Esophagus muscularis mucosa (tissue), 4 donors: ENCODE data around the gene STK4. TPM values are rescaled to one million over a fixed set of nuclear protein-coding genes. Genes with fewer than 3 reads are reported as not detected.

ENCODE experiments used
- DNase-seq: peaks from one replicate; pipeline ENCODE4 v3.0.0-alpha.2; 2017; ENCODE audit errors: extremely low spot score
- H3K27ac ChIP-seq, 4 donors: fragments of 200-600 bp; sonication (generic); replicated peaks in 1 of 4; 1 replicate in 3 of 4; 2 replicates in 1 of 4; pipeline ENCODE4 v1.5.1; 2016 to 2019; ENCODE audit warnings: mild to moderate bottlenecking in 1 of 4
- H3K27me3 ChIP-seq, 4 donors: fragments of 200-600 bp; sonication (generic); one replicate each; pipeline versions ENCODE4 v1.5.1 to v1.6.0; 2016 to 2019
- H3K36me3 ChIP-seq, 4 donors: fragments of 200-600 bp; sonication (generic); one replicate each; pipeline ENCODE4 v1.5.1; 2016 to 2019
- H3K4me1 ChIP-seq, 4 donors: fragments of 200-600 bp; sonication (generic); one replicate each; pipeline ENCODE4 v1.5.1; 2016 to 2019
- H3K4me3 ChIP-seq, 4 donors: fragments of 200-600 bp; sonication (generic); 1 replicate in 2 of 4; 2 replicates in 2 of 4; pipeline ENCODE4 v1.5.1; 2016 to 2019; ENCODE audit warnings: mild to moderate bottlenecking in 4 of 4, moderate library complexity in 1 of 4
- H3K9me3 ChIP-seq, 4 donors: fragments of 200-600 bp; sonication (generic); 1 replicate in 3 of 4; 2 replicates in 1 of 4; pipeline ENCODE4 v1.5.1; 2016 to 2019
- CTCF ChIP-seq, 3 experiments: fragments of 200-600 bp in 2 of 3; fragments of 450-650 bp in 1 of 3; sonication (generic) in 2 of 3; IDR thresholded peaks; one replicate each; pipeline ENCODE4 v1.5.1; 2017 to 2019; ENCODE audit warnings: antibody characterized with exemption in 3 of 3, mild to moderate bottlenecking in 2 of 3, moderate library complexity in 1 of 3
- EP300 ChIP-seq: sonication (generic); formaldehyde crosslinking; IDR thresholded peaks from one replicate; pipeline ENCODE4 v1.6.1; 2017; ENCODE audit warnings: antibody characterized with exemption
- POLR2A ChIP-seq: fragments of 450-650 bp; IDR thresholded peaks from one replicate; pipeline ENCODE4 v1.6.1; 2017; ENCODE audit warnings: antibody characterized with exemption, moderate library complexity, mild to moderate bottlenecking, low read depth
- POLR2AphosphoS5 ChIP-seq, 2 donors: sonication (generic); formaldehyde crosslinking; IDR thresholded peaks; one replicate each; pipeline ENCODE4 v1.6.1; 2017; ENCODE audit warnings: antibody characterized with exemption in 2 of 2
- whole genome bisulfite sequencing: methylation state at CpG from one replicate; pipeline ENCODE4 v1.1.5; 2018; 5-methylcytosine and 5-hydroxymethylcytosine counted together
- intact Hi-C: fragments of 100-400 bp; cut with DNase I; formaldehyde crosslinking; loops from one replicate; pipeline ENCODE4 v1.15.1; 2023
- total RNA-seq, 4 donors: library from RNA; depleted of rRNA; stranded (reverse); fragments of >200 nt; gene quantifications; one replicate each; pipeline versions ENCODE4 v1.1.0 to v1.2.1, GENCODE V29; 2016

STK4 gene
- total RNA-seq, 4 donors from 2014 or later, result 26.0 to 31.6 (median 27.7) TPM

- no peak for DNase-seq
- Histone ChIP-seq H3K4me3 (no peak overlapping the region), H3K27me3 (no peaks in the 10 kb centered on the region), H3K4me1 (peaks cover 5 to 21% (median 14%) of the 10 kb centered on the region in 4 donors), H3K9me3 (no peaks in the 10 kb centered on the region), H3K36me3 (peaks cover 33 to 63% (median 61%) of the 10 kb centered on the region in 4 donors), H3K27ac (no peak overlapping the region)
- no peak for TF ChIP-seq POLR2AphosphoS5 (IDR thresholded peaks at IDR 0.05)
- no peak for TF ChIP-seq POLR2A
- TF ChIP-seq EP300, result no peak
- no peak for TF ChIP-seq CTCF (IDR thresholded peaks at IDR 0.05)
- intact Hi-C loops, result loop anchor here (5.0 kb wide), 1 partner anchor 43 kb away; the partner anchor contains the start of gene PABPC1L
- WGBS, result 72% methylated on average over 4 of the region's 4 CpGs
Measured at GRCh38 chr20:44955270-44955669, 11.0 kb upstream of the STK4 start.

- H3K36me3 ChIP-seq, result peaks cover 21 to 52% (median 50%) of the 10 kb centered on the region in 4 donors
- DNase-seq, result no peak
- TF ChIP-seq CTCF (IDR thresholded peaks at IDR 0.05) (no peak), POLR2A (no peak), EP300 (no peak), POLR2AphosphoS5 (IDR thresholded peaks at IDR 0.05) (no peak)
- intact Hi-C loops, result loop anchor here (5.0 kb wide), 1 partner anchor 44 kb away; the partner anchor contains the start of gene PABPC1L
- 94% methylated on average over 3 of the region's 3 CpGs for WGBS
- no peak overlapping the region for H3K4me3 ChIP-seq
- H3K4me1 ChIP-seq, result peaks cover 11 to 28% (median 22%) of the 10 kb centered on the region in 4 donors
- no peaks in the 10 kb centered on the region for H3K9me3 ChIP-seq
- H3K27ac ChIP-seq, result no peak overlapping the region
- H3K27me3 ChIP-seq, result no peaks in the 10 kb centered on the region
Measured at GRCh38 chr20:44956410-44956809, 9.9 kb upstream of the STK4 start.

GRCh38 chr20:44958276-44958675 lies 8.0 kb upstream of the STK4 start:
- H3K27me3 ChIP-seq, result no peaks in the 10 kb centered on the region
- 98% methylated on average over 7 of the region's 8 CpGs for WGBS
- TF ChIP-seq POLR2A (no peak), CTCF (IDR thresholded peaks at IDR 0.05) (no peak)

GRCh38 chr20:44959082-44959637 lies 7.2 kb upstream of the STK4 start:
- Histone ChIP-seq H3K9me3 (no peaks in the 10 kb centered on the region), H3K27ac (peak overlapping the region; percentile 78 to 89 (median 86)), H3K27me3 (no peaks in the 10 kb centered on the region), H3K36me3 (peaks cover 12 to 24% (median 24%) of the 10 kb centered on the region in 4 donors), H3K4me1 (peaks cover 11 to 28% (median 22%) of the 10 kb centered on the region in 4 donors), H3K4me3 (peak overlapping the region; percentile 70 to 94 (median 79))
- TF ChIP-seq POLR2AphosphoS5 (IDR thresholded peaks at IDR 0.05) (no peak), POLR2A (no peak), EP300 (no peak), CTCF (IDR thresholded peaks at IDR 0.05) (no peak)
- DNase-seq, result no peak
- WGBS, result 19% methylated on average over 8 of the region's 8 CpGs
- intact Hi-C loops, result loop anchor here (5.0 kb wide), 1 partner anchor 47 kb away; the partner anchor contains the start of gene PABPC1L

More at GRCh38 chr20:44958276-44958675, 8.0 kb upstream of the STK4 start:
- DNase-seq, result no peak
- Histone ChIP-seq H3K36me3 (peaks cover 15 to 33% (median 33%) of the 10 kb centered on the region in 4 donors), H3K27ac (no peak overlapping the region), H3K4me1 (peaks cover 11 to 28% (median 22%) of the 10 kb centered on the region in 4 donors), H3K9me3 (no peaks in the 10 kb centered on the region), H3K4me3 (no peak overlapping the region)
- intact Hi-C loops, result loop anchor here (5.0 kb wide), 1 partner anchor 46 kb away; the partner anchor contains the start of gene PABPC1L
